ENCODE data around the gene FILIP1L.
A peak's percentile ranks its signal among the peaks of the same experiment; 100 is the strongest.

Gene FILIP1L

DNA sequence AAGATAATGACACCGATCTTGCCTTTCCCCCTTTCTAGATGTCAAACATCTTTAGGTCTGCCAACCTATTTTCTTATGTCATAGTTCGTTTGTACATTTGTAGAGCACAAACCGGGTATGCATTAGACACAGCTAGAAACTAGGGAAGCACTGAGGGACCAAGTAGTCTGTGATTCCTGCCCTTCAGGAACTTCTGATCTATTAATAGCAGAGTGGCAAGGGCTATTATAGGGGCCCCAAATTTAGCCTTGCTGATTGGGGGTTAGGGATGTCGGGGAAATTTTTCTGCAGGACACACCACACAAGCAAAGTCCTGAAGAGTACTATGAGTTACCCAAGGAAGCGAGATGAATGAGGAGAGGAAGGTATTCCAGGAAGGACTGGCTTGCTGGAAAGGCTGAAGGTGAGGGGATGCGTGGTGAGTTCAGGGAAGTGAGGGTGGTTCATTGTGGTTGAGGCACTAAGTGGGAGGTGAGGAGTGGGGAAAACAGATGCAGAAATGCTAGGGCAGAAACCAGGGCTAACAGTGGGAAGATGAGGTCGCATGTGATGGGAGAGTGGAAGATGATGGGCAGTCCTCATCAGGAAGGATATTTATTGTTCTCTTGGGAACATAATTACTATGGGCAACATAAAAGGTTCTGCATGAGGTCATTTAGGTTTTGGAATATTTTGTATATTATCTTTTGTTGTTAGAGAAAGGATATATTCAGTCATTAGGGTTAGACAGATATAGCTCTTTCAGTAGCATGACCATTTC lies 152.4 kb downstream of the FILIP1L start:
- H3K4me3 ChIP-seq (ENCODE audit: low read length in 2 of 2) = no peak overlapping the region
- H3K36me3 ChIP-seq (ENCODE audit: control insufficient read depth in 2 of 2, insufficient read depth in 2 of 2, low read length in 2 of 2) = no peaks in the 10 kb centered on the region
- no peaks in the 10 kb centered on the region for H3K9me3 ChIP-seq (ENCODE audit: control insufficient read depth in 2 of 2, low read length in 2 of 2)
- H3K27ac ChIP-seq (ENCODE audit: low read length) = no peak overlapping the region
- no peak overlapping the region for H3K9ac ChIP-seq (ENCODE audit: low read length in 2 of 2)
- no peaks in the 10 kb centered on the region for H3K27me3 ChIP-seq (ENCODE audit: control insufficient read depth in 1 of 2, insufficient read depth in 2 of 2, low read length in 2 of 2)
- peaks cover 21% of the 10 kb centered on the region for H3K4me1 ChIP-seq (ENCODE audit: control insufficient read depth, insufficient read depth, low read length)

DNA sequence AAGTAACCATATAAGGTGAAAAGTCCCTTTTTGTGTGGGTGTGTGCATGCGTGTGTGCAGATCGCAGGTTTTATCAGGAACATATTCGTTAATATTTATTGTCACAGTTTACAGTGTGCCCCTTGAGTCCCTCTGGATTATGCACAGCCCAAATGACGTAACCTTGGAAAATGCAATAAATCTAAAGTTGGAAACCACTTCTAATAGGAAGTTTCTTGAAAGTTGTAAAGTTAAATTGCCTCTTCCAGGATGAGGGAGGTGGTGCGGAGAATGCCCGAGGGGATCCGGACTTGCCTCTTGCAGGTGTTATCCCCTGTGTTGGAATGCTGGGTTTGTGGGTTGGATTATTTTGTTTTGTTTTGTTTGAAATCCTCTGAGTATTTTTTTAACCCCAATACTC lies 153.4 kb downstream of the FILIP1L start:
- Histone ChIP-seq H3K4me3 (ENCODE audit: low read length in 2 of 2) (no peak overlapping the region), H3K36me3 (ENCODE audit: control insufficient read depth in 2 of 2, insufficient read depth in 2 of 2, low read length in 2 of 2) (no peaks in the 10 kb centered on the region), H3K9me3 (ENCODE audit: control insufficient read depth in 2 of 2, low read length in 2 of 2) (no peaks in the 10 kb centered on the region), H3K27ac (ENCODE audit: low read length) (no peak overlapping the region), H3K4me1 (ENCODE audit: control insufficient read depth, insufficient read depth, low read length) (peaks cover 15% of the 10 kb centered on the region), H3K9ac (ENCODE audit: low read length in 2 of 2) (no peak overlapping the region), H3K27me3 (ENCODE audit: control insufficient read depth in 1 of 2, insufficient read depth in 2 of 2, low read length in 2 of 2) (no peaks in the 10 kb centered on the region)

DNA sequence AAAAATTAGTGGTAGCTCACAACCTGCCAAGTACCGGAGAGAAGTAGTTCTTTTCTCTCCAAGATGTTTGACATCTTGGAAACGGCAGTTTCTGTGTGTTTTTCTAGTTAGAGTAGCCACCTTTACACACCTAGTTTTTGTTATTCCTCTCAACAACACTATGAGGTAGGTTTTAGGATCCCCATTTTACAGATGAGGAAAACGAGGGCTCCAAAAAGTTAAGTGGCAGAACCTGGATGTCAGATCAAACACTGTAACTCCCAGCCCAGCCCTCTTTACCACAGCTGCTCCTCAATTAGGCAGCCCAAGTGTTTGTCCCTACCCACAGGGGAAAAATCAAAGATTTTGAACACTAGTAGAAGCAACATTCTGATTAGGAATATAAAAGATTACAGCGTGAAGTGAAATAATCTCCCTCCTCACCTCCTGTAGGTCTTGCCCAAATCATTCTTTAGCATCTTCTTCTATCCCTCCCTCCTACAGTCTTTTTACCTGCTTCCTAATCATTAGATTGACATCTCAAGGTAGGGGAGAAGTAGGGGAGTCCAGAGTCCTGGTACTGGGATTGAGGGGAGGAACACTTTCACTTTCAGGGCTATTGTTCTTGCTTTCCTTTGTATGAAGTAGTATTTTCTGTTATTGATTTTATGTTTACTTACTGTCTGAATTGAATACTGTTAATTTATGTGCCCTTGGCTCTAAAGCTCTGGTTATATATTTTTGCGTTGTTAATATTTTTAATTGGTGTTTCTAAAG lies 154.0 kb downstream of the FILIP1L start:
- H3K4me3 ChIP-seq (ENCODE audit: low read length in 2 of 2) = peak overlapping the region in 1 of 2 donors; percentile 23
- no peaks in the 10 kb centered on the region for H3K27me3 ChIP-seq (ENCODE audit: control insufficient read depth in 1 of 2, insufficient read depth in 2 of 2, low read length in 2 of 2)
- H3K9me3 ChIP-seq (ENCODE audit: control insufficient read depth in 2 of 2, low read length in 2 of 2) = no peaks in the 10 kb centered on the region
- no peaks in the 10 kb centered on the region for H3K36me3 ChIP-seq (ENCODE audit: control insufficient read depth in 2 of 2, insufficient read depth in 2 of 2, low read length in 2 of 2)
- no peak overlapping the region for H3K9ac ChIP-seq (ENCODE audit: low read length in 2 of 2)
- peaks cover 13% of the 10 kb centered on the region for H3K4me1 ChIP-seq (ENCODE audit: control insufficient read depth, insufficient read depth, low read length)
- H3K27ac ChIP-seq (ENCODE audit: low read length) = no peak overlapping the region

DNA sequence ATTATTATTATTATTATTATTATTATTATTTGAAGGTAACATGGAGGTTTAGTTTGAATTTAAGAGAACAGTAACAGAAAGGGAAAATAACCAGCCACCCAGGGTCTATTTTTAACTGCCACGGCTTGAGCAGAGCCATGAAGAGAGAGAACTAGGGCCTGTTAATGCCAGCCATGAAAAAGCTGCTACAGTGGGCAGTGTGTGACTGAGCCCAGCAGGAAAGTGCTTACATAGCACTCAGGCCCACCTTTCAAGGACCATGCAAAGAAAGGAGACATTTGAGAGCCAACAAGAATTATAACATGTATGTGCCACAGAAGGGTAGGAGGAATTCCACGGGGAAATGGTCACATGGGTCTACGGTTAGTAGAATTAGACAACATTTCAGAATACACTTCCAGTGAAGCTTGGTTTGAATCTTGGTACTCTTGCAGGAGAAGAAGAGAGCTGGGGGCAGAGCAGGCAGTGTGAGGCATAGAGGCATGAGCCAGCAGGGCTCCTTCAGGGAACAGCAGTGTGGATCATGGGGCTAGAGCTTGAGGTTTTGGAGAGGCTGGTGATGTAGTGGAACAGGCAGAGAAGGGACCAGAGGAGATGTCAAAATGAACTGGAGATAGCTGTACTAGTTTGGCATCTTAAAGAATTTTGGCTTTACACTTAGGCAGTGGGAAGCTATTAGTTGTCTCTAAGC lies 155.9 kb downstream of the FILIP1L start:
- Histone ChIP-seq H3K9me3 (ENCODE audit: control insufficient read depth in 2 of 2, low read length in 2 of 2) (no peaks in the 10 kb centered on the region), H3K4me1 (ENCODE audit: control insufficient read depth, insufficient read depth, low read length) (peaks cover 13% of the 10 kb centered on the region), H3K4me3 (ENCODE audit: low read length in 2 of 2) (peak overlapping the region in 1 of 2 donors; percentile 36), H3K36me3 (ENCODE audit: control insufficient read depth in 2 of 2, insufficient read depth in 2 of 2, low read length in 2 of 2) (no peaks in the 10 kb centered on the region), H3K9ac (ENCODE audit: low read length in 2 of 2) (no peak overlapping the region), H3K27ac (ENCODE audit: low read length) (no peak overlapping the region), H3K27me3 (ENCODE audit: control insufficient read depth in 1 of 2, insufficient read depth in 2 of 2, low read length in 2 of 2) (no peaks in the 10 kb centered on the region)

DNA sequence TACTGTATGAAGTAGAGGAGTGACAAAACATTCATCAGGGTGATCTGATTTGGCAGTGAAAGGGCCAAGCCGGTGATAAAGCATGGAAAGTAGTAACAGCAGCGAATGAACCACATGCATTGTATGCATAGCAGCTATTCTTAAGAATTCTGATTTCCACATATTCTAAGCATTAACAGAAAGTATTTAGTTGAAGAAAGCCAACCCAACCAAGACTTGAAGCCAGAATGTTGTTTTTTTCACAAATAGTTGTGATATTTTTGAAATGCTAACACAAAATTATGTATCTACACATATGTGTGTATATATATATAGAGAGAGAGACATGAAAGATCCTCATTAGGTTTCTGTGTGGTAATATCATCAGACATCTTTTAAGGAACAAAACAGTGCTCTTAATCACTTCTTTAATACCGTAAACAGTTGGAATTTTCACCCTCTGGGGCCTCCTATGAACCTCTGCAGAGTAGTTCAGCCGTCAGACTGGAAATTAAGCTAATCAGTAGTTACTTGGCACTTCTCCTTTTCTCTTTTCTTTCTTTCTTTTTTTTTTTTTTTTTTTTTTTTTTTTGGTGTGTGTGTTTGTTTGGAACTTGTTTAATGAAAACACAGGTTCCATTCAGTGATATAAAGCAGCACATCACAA lies 157.0 kb downstream of the FILIP1L start:
- Histone ChIP-seq H3K4me1 (ENCODE audit: control insufficient read depth, insufficient read depth, low read length) (peaks cover 13% of the 10 kb centered on the region), H3K27me3 (ENCODE audit: control insufficient read depth in 1 of 2, insufficient read depth in 2 of 2, low read length in 2 of 2) (no peaks in the 10 kb centered on the region), H3K36me3 (ENCODE audit: control insufficient read depth in 2 of 2, insufficient read depth in 2 of 2, low read length in 2 of 2) (no peaks in the 10 kb centered on the region), H3K4me3 (ENCODE audit: low read length in 2 of 2) (no peak overlapping the region), H3K9me3 (ENCODE audit: control insufficient read depth in 2 of 2, low read length in 2 of 2) (no peaks in the 10 kb centered on the region), H3K27ac (ENCODE audit: low read length) (no peak overlapping the region), H3K9ac (ENCODE audit: low read length in 2 of 2) (no peak overlapping the region)

DNA sequence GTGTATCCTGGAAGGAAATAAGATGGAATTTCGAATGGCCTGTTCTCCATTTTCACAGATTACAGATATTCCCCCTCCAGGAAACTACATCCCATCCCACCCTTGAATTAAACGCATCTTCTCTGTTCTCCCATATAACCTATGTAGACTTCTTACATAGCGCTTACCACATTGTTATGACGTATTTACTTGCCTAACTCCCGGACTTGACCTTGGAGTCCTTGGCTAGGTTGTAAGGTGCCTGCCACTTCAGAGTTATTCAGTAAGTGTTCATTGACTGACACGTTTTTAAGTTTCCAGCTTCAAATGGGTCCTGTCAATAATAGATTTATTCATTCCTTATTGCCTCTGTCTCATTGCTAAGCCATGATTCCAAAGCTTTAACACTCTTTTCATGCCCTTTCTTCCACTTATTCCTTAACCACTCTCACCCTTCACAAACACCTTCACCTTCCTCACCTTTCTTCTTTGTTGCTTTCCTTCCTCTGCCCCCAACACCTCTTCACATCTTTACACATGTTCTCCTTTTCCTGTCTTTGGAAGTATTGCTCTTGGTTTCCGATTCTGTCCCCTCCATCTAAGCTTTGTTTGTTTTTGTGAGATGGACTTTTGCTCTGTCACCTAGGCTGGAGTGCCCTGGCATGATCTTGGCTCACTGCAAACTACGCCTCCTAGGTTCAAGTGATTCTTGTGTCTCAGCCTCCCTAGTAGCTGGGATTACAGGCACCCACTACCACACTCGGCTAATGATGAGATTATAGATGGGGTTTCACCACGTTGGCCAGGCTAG lies 158.3 kb downstream of the FILIP1L start:
- H3K4me1 ChIP-seq (ENCODE audit: control insufficient read depth, insufficient read depth, low read length) = peaks cover 13% of the 10 kb centered on the region
- H3K36me3 ChIP-seq (ENCODE audit: control insufficient read depth in 2 of 2, insufficient read depth in 2 of 2, low read length in 2 of 2) = no peaks in the 10 kb centered on the region

DNA sequence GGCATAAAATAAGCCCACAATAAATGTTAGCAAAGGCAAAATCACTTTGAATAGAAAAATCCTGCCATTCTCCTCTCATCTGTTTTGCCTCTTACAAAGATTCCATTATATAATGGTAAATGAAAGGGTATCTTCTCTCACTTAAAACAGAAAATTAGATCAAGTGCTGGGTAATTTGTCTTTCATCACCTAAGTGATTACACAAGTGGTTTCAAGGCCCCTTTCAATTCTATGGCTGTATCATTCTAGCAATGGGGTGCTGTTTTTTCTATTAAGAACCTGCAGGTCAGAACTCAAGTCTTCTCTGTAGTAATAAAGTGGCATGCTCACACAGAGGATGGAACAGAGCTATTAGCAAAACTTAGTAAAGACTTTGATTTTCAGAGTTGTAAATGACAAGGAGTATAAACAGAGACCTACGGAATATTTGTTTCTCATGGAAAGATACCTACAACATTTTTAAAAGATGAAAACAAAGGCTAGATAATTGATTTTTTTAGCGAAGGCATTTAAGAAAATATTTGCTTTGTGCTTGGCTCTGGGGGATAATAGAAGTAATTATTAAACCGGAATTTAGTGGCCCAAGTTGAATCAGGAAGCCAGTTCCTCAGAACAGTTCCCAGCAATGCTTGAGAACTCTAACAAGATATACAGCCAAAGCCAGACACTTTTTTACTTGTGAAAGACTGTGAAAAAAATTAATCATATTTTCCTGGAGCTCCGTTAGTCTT lies 159.2 kb downstream of the FILIP1L start:
- Histone ChIP-seq H3K4me3 (ENCODE audit: low read length in 2 of 2) (no peak overlapping the region), H3K36me3 (ENCODE audit: control insufficient read depth in 2 of 2, insufficient read depth in 2 of 2, low read length in 2 of 2) (no peaks in the 10 kb centered on the region), H3K27ac (ENCODE audit: low read length) (no peak overlapping the region), H3K4me1 (ENCODE audit: control insufficient read depth, insufficient read depth, low read length) (peaks cover 9% of the 10 kb centered on the region), H3K27me3 (ENCODE audit: control insufficient read depth in 1 of 2, insufficient read depth in 2 of 2, low read length in 2 of 2) (no peaks in the 10 kb centered on the region), H3K9me3 (ENCODE audit: control insufficient read depth in 2 of 2, low read length in 2 of 2) (no peaks in the 10 kb centered on the region), H3K9ac (ENCODE audit: low read length in 2 of 2) (no peak overlapping the region)

More for the DNA sequence above, 158.3 kb downstream of the FILIP1L start:
- Histone ChIP-seq H3K27me3 (ENCODE audit: control insufficient read depth in 1 of 2, insufficient read depth in 2 of 2, low read length in 2 of 2) (no peaks in the 10 kb centered on the region), H3K4me3 (ENCODE audit: low read length in 2 of 2) (no peak overlapping the region), H3K27ac (ENCODE audit: low read length) (no peak overlapping the region), H3K9ac (ENCODE audit: low read length in 2 of 2) (no peak overlapping the region), H3K9me3 (ENCODE audit: control insufficient read depth in 2 of 2, low read length in 2 of 2) (no peaks in the 10 kb centered on the region)

DNA sequence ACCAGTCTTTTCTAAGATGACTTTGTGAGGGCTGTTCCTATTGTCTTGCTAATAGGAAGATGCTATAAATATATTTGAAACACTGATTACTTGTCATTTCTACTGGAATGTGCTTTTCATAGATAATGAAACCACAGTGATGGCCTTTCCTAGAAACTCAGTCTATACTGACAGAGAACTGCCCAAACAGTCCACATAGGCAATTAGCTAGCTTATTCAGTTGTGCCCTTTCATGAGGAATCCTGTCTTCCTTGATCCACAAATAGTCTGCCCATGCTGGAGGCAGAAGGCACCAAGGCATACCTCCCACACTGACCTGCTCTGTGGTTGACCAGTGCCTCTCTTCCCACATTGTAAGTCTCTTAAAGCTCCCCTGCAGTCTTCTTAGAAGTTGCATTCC lies 160.7 kb downstream of the FILIP1L start:
- H3K36me3 ChIP-seq (ENCODE audit: control insufficient read depth in 2 of 2, insufficient read depth in 2 of 2, low read length in 2 of 2) = no peaks in the 10 kb centered on the region
- H3K4me3 ChIP-seq (ENCODE audit: low read length in 2 of 2) = no peak overlapping the region
- H3K4me1 ChIP-seq (ENCODE audit: control insufficient read depth, insufficient read depth, low read length) = peaks cover 8% of the 10 kb centered on the region
- H3K27me3 ChIP-seq (ENCODE audit: control insufficient read depth in 1 of 2, insufficient read depth in 2 of 2, low read length in 2 of 2) = no peaks in the 10 kb centered on the region
- H3K9me3 ChIP-seq (ENCODE audit: control insufficient read depth in 2 of 2, low read length in 2 of 2) = no peaks in the 10 kb centered on the region
- no peak overlapping the region for H3K27ac ChIP-seq (ENCODE audit: low read length)
- no peak overlapping the region for H3K9ac ChIP-seq (ENCODE audit: low read length in 2 of 2)

DNA sequence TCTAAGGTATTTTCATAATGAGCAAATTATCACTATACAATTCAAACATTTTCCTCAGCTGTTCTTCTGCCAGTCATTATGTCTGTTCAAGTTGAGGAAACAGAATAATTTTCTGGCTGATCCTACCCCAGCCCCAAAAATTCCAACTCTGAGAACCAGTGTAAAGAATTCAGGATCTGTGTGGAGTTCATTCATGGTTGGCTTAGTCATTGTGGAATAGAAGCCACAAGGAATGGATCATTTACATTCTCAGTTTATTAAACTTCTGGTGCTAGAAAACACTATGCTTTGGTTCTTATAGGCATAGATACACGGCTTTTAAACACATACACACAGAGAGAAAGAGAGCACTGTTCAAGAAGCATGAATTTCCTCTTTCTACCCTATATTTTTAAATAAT lies 162.0 kb downstream of the FILIP1L start:
- H3K9me3 ChIP-seq (ENCODE audit: control insufficient read depth in 2 of 2, low read length in 2 of 2) = no peaks in the 10 kb centered on the region

More for the DNA sequence above, 162.0 kb downstream of the FILIP1L start:
- Histone ChIP-seq H3K36me3 (ENCODE audit: control insufficient read depth in 2 of 2, insufficient read depth in 2 of 2, low read length in 2 of 2) (no peaks in the 10 kb centered on the region), H3K27me3 (ENCODE audit: control insufficient read depth in 1 of 2, insufficient read depth in 2 of 2, low read length in 2 of 2) (no peaks in the 10 kb centered on the region), H3K4me3 (ENCODE audit: low read length in 2 of 2) (no peak overlapping the region), H3K4me1 (ENCODE audit: control insufficient read depth, insufficient read depth, low read length) (peaks cover 2% of the 10 kb centered on the region), H3K9ac (ENCODE audit: low read length in 2 of 2) (no peak overlapping the region), H3K27ac (ENCODE audit: low read length) (no peak overlapping the region)
